ENCODE data around the gene LHX1. TPM values are rescaled to one million over a fixed set of nuclear protein-coding genes. Genes with fewer than 3 reads are reported as not detected.

LHX1 gene
- total RNA-seq, 1 donor from 2014 or later, result not detected

DNA sequence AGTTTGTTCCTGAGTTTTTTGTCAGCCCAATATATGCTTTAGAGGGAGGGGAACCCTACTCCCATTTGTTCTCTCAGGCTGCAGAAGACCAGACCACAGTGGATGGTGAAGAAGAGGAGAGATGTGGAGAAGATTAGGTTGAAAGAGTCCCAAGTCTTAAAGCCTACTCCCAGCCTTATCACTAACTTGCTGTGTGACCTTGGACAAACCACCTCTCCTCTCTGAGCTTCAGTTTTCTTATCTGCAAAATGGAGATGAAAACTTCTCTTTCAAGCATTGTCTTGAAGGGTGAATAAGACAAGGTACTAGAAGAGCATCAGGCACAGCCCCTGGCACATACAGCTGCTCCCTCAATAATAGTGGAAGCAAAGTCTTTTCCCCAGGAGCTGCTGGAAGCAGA is 15.1 kb upstream of the LHX1 start:
- DNase-seq (ENCODE audit: low spot score), result no peak

- DNase-seq (ENCODE audit: low spot score), result no peak
Observed at GRCh38 chr17:36923814-36924221, 13.5 kb upstream of the LHX1 start.

- DNase-seq (ENCODE audit: low spot score), result no peak
Observed at GRCh38 chr17:36926226-36926625, 11.0 kb upstream of the LHX1 start.

DNA sequence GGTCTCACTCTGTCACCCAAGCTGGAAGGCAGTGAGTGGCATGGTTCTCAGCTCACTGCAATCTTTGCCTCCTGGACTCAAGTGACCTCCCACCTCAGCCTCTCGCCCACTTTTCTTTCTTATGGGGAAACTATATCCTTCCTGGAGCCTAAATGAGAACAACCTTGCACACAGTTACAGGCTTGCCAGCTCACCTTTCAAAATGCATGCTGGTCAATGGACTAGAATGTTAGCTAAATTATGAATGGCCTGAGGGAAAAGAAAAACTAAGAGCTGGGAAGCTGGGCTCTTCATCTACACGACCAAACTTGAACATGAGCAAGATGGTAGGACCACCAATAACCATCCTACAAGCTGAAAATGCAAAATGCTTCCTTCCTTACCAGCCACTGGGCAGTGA is 10.6 kb upstream of the LHX1 start:
- no peak for DNase-seq (ENCODE audit: low spot score)

DNA sequence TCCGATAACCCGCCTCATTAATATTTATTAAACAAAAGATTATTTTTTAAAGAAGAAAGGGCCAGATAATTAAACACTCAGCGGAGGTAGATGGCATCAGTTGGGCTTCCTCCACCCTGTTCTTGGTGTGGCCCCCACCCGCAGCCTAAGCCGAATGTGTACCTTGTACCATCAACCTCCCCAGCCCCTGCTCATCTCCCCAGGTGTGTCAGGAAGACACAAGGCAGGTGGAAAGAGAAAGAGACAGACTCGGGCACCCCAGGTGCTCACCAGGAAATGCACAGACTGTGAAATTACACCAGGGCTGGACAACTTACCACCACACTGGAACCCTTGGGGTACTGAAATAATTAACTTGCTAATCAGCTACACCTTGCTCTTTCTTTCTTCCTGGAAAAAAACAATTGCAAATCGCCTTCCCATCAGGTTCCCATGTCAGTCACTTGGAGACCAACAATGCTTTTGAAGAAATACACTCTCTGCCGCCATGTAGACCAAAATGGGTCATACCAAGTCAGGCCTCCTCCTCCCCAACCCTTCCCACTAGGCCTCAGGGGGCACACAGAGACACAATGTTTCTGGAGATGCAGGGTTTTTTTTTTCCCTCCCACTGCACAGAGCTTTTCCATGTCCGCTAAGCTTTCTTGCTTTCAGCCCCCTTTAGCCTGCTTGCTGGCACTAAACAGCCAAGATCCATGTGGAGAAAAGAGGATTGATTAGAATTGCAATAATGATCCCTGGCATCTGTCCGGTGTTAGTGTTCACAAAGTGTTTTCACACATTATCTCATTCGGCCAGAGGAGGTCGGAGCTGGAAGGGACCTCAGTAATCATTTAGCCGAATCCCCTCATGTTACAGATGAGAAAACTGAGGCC is 8.6 kb upstream of the LHX1 start:
- no peak for DNase-seq (ENCODE audit: low spot score)

DNA sequence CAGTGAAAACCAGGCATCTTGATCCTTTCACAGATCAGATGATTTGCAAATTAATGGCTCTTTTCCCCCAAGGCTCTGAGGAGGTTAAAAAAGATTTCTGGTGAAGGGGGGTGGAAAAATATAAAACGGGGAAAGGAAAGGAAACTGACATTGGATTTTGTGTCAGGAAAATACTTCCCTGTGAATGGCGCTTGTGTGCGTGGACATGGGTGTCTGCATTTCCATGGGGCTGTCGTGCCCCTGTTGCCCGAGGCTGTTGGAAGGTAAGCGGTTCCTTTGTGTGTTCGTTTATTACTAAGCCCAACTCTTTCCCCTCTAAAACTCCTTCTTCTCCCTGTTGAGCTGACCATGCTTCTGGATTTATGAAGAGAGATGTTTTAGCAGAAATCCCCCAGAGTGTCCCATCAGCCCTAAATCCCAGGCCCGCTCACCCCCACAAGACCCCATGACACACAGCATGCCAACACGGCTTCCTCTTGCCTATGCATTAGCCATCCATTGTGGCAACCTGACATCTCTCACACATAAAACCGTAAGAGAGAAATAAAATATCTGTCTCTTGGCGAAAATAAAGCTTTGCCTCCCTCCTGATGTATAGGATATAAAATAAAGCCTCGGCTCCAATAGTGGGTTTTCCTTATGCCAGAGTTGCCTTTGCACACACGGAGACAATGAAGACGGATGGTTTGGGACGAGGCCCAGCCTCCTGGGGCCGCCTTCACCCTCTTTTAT is 7.3 kb upstream of the LHX1 start:
- DNase-seq (ENCODE audit: low spot score), result no peak

GRCh38 chr17:36930583-36930900 is 6.7 kb upstream of the LHX1 start:
- DNase-seq (ENCODE audit: low spot score), result no peak

DNA sequence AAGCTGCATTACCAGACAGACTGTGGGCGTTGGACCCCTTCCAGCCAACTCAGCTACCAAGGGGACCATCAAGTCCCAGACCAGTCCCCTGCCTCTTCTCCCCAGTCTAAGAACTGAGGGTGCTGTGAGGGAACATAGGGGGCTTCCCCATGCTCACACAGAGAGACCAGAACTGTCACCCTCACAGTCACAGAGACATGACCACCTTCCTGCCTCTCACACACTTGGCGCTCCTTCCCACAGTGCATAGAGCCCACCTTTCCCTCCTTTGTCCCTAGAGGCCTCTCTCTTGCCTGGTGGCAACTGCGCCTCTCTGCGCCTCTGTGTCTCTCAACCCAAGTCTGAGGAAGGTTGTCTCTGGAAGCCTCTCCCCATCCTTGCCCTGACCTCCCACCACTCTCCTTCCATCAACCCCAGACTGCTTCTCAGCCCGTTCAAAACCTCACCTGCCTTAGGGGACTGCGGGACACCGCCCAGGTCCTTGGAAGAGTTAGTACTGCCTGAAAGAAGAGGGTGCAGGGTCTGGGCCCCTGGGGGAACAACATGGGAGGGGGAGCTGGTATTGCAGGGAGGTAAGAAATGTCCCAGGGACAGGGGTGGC is 6.1 kb upstream of the LHX1 start:
- no peak for DNase-seq (ENCODE audit: low spot score)

GRCh38 chr17:36931697-36932382 is 5.4 kb upstream of the LHX1 start:
- DNase-seq (ENCODE audit: low spot score), result no peak

GRCh38 chr17:36932383-36932693 is 4.9 kb upstream of the LHX1 start:
- no peak for DNase-seq (ENCODE audit: low spot score)

- DNase-seq (ENCODE audit: low spot score), result no peak
Observed at GRCh38 chr17:36932694-36933511, 4.4 kb upstream of the LHX1 start.

GRCh38 chr17:36933512-36934143 is 3.6 kb upstream of the LHX1 start:
- no peak for DNase-seq (ENCODE audit: low spot score)

DNA sequence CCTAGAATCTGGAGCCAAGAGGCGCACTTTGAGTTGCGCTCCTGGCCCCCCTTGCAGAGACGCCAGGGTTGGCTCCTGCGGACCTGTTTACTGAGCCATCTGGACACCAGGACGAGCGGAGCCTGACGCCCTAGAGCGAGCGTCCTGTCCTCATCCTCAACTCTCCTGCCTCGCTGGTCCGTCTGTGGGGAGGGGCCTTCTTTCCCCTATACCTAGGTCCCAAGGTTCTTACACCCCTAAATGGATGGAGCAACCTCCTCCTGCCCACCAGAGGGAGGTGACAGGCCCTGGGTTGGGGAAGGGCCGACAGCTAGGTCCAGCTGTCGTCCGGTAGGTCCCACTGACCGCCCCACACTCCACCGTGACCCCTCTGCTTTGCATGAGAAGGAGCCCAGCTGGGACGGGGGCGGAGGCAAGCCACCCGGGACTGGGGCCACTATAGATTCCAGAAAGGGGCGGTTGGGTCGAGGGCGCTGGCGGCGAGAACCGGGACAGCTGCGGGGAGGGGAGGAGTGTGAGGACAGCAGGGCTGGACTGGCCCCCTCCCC is 3.1 kb upstream of the LHX1 start:
- DNase-seq (ENCODE audit: low spot score), result no peak

- DNase-seq (ENCODE audit: low spot score), result no peak
Observed at GRCh38 chr17:36934692-36935630, 2.3 kb upstream of the LHX1 start.

- no peak for DNase-seq (ENCODE audit: low spot score)
Observed at GRCh38 chr17:36935671-36936454, 1.4 kb upstream of the LHX1 start.

- DNase-seq (ENCODE audit: low spot score), result no peak
Observed at GRCh38 chr17:36936455-36937000, 747 bp upstream of the LHX1 start.

- no peak for DNase-seq (ENCODE audit: low spot score)
Observed at GRCh38 chr17:36937959-36938565, 787 bp downstream of the LHX1 start.

DNA sequence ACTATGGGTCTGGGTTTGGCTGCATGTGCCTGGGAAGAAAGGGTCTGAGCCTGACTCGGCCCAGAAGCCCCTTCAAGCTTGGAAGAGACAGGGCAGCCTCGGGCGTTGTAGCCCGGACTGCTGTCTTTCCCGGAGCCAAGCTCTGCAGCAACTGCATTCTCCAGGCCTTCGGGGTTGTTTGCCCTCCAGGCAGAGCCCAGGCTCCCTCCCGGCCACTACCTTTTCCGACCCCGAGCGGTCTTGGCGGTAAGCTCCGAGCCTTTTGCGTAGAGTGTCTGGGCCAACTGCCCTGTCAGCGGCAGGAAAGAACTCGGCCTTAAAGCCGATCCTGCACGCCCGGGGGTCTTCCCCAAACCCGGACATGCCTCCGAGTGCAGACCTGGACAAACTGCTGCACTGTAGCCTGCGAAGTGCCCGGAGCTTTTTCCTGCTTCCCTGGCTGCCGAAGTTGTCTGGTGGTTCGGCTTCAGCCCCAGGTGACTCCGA is 1.3 kb downstream of the LHX1 start:
- no peak for DNase-seq (ENCODE audit: low spot score)

All from mucosa of gallbladder (tissue), 1 donor.